AG10803 (cell line): Measurements from ENCODE around the gene NRG2.

Experiments used
- DNase-seq: peaks from one replicate; pipeline ENCODE4 v3.0.0; 2010; ENCODE audit warnings: low read depth
- H3K4me3 ChIP-seq: 2 replicates; pipeline ENCODE4 v1.5.1; 2011; ENCODE audit warnings: mild to moderate bottlenecking, low read length, control low read depth
- CTCF ChIP-seq: conservative IDR thresholded peaks from 2 replicates; pipeline ENCODE4 v1.5.1; 2011; ENCODE audit warnings: mild to moderate bottlenecking, low read length, control low read depth, inconsistent platforms

The NRG2 gene

GRCh38 chr5:140075371-140075770, 32.3 kb upstream of the NRG2 start:
- no peak overlapping the region for H3K4me3 ChIP-seq
- peak; percentile 44 for DNase-seq
- peak; percentile 56 for TF ChIP-seq CTCF

GRCh38 chr5:140073296-140073695, 30.2 kb upstream of the NRG2 start:
- peak; percentile 68 for TF ChIP-seq CTCF
- no peak overlapping the region for H3K4me3 ChIP-seq
- DNase-seq = peak; percentile 22

GRCh38 chr5:140072812-140073211, 29.7 kb upstream of the NRG2 start:
- TF ChIP-seq CTCF = no peak
- H3K4me3 ChIP-seq = no peak overlapping the region
- no peak for DNase-seq

- no peak for DNase-seq
- no peak for TF ChIP-seq CTCF
- no peak overlapping the region for H3K4me3 ChIP-seq
Observed at GRCh38 chr5:140060816-140061215, 17.7 kb upstream of the NRG2 start.

DNA sequence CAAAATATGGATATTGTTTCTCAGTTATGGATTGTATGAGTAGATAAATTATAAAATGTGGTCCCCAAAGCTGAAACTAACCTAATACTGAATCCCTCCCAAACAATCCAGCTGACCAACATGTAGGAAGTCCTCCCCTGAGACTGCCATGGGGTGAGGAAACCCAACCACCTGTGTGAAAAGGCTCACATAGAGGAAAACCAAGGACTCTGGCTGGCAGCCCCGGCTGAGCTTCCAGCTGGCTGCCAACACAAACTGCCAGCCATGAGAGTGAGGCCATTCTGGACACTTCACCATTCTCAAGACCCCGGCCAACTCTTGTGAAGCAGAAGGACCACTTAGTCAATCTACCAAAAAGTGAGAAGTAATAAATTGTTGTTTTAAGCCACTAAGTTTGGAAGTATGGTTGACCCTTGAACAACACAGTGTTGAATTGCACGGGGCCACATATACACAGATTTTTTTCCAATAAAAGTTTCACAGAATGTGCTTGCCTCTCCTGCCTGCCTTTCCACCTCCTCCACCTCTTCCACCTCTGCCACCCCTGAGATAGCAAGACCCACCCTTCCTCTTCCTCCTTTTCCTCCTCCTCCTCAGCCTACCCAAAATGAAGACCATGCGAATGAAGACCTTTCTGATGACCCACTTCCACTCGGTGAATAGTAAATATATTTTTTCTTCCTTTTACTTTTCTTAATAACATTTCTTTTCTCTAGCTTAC, 15.3 kb upstream of the NRG2 start:
- no peak overlapping the region for H3K4me3 ChIP-seq
- TF ChIP-seq CTCF = no peak
- DNase-seq = no peak

DNA sequence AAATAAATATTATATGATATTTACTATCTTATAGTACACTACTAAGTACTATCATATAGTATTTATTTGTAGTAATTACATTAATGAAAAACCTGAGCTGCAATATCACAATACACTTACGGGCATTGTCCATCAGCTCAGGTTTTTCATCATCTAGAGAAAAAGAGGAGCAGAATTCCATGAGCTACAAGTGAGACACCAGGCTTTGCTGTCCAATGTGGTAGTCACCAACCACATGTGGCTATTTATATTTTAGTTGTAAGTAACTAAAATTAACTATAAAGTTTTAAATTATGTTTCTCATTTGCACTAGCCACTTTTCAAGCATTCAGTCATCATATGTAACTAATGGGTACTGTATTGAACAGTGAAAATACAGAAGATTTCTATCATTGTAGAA, 13.8 kb upstream of the NRG2 start:
- no peak for TF ChIP-seq CTCF
- no peak for DNase-seq
- H3K4me3 ChIP-seq = no peak overlapping the region

DNA sequence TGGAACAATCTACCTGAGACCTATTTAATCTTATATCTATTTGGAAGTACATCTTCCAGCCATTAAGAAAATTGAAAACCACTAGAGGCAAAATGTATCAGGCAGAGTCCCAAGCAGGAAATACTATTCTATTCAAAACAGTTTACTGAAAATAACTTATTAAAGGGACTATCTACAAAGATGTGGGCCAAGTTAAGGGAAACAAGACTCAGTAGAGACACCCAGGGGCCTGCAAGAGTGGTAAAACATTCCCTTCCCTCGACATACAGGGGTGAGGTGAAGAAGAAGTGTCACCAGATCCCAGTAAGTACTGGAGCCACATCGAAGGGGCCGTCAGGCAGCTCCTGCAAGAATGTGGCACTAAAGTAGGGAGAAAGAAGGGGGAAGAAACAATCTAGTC, 12.1 kb upstream of the NRG2 start:
- H3K4me3 ChIP-seq = no peak overlapping the region
- TF ChIP-seq CTCF = no peak
- no peak for DNase-seq
